GM23248 (cell line): Measurements from ENCODE around the gene TRIM17. TPM values are rescaled to one million over a fixed set of nuclear protein-coding genes. Genes with fewer than 3 reads are reported as not detected.
A peak's percentile ranks its signal among the peaks of the same experiment; 100 is the strongest.

ENCODE experiments used
- DNase-seq: peaks from one replicate; pipeline ENCODE4 v3.0.0-alpha.2; 2015
- H2AFZ ChIP-seq: fragments of 200-600 bp; sonication (generic); 2 replicates; pipeline ENCODE4 v1.6.1; 2016; ENCODE audit warnings: antibody characterized with exemption
- H3F3A ChIP-seq: fragments of 200-600 bp; sonication (generic); 2 replicates; pipeline ENCODE4 v1.6.1; 2016; ENCODE audit warnings: mild to moderate bottlenecking, antibody characterized with exemption, mixed run types; ENCODE audit not compliant: insufficient read depth
- H3K27ac ChIP-seq: fragments of 200-600 bp; sonication (generic); 2 replicates; pipeline ENCODE4 v1.5.1; 2016; ENCODE audit warnings: mild to moderate bottlenecking
- H3K27me3 ChIP-seq: fragments of 200-600 bp; sonication (generic); replicated peaks from 2 replicates; pipeline ENCODE4 v1.6.1; 2016; ENCODE audit warnings: mild to moderate bottlenecking; ENCODE audit not compliant: insufficient read depth
- H3K36me3 ChIP-seq: fragments of 200-600 bp; sonication (generic); 2 replicates; pipeline ENCODE4 v1.6.1; 2016; ENCODE audit warnings: low read depth, mild to moderate bottlenecking
- H3K4me1 ChIP-seq: fragments of 200-600 bp; sonication (generic); 2 replicates; pipeline ENCODE4 v1.6.1; 2016; ENCODE audit warnings: mild to moderate bottlenecking; ENCODE audit not compliant: insufficient read depth
- H3K4me2 ChIP-seq: fragments of 200-600 bp; sonication (generic); one replicate; pipeline ENCODE4 v1.6.1; 2016; ENCODE audit warnings: mild to moderate bottlenecking; ENCODE audit not compliant: unreplicated experiment
- H3K4me3 ChIP-seq: fragments of 200-600 bp; sonication (generic); 2 replicates; pipeline ENCODE4 v1.5.1; 2016; ENCODE audit warnings: mild to moderate bottlenecking
- H3K79me2 ChIP-seq: fragments of 200-600 bp; sonication (generic); 2 replicates; pipeline ENCODE4 v1.6.1; 2016; ENCODE audit warnings: mild to moderate bottlenecking; ENCODE audit not compliant: insufficient read depth
- H3K9ac ChIP-seq: fragments of 200-600 bp; sonication (generic); 2 replicates; pipeline ENCODE4 v1.6.1; 2016; ENCODE audit warnings: mild to moderate bottlenecking
- H3K9me2 ChIP-seq: fragments of 200-600 bp; sonication (generic); 2 replicates; pipeline ENCODE4 v1.6.1; 2016; ENCODE audit warnings: mixed run types, mild to moderate bottlenecking, moderate library complexity; ENCODE audit not compliant: insufficient read depth
- H3K9me3 ChIP-seq: fragments of 200-600 bp; sonication (generic); one replicate; pipeline ENCODE4 v1.6.1; 2017; ENCODE audit warnings: low read depth
- H4K20me1 ChIP-seq: fragments of 200-600 bp; sonication (generic); 2 replicates; pipeline ENCODE4 v1.6.0; 2016; ENCODE audit not compliant: insufficient read depth
- EZH2 ChIP-seq: fragments of 200-600 bp; sonication (generic); IDR thresholded peaks from 2 replicates; pipeline ENCODE4 v1.6.1; 2018; ENCODE audit warnings: antibody characterized with exemption, mild to moderate bottlenecking; ENCODE audit not compliant: insufficient read depth, poor library complexity, severe bottlenecking
- EZH2phosphoT487 ChIP-seq: fragments of 200-600 bp; sonication (generic); IDR thresholded peaks from 2 replicates; pipeline ENCODE4 v1.6.1; 2018; ENCODE audit warnings: antibody characterized with exemption, moderate library complexity, mild to moderate bottlenecking, low read depth; ENCODE audit not compliant: insufficient read depth
- WGBS, 2 experiments: methylation state at CpG; one replicate each; pipeline ENCODE4 v1.1.6; 2015 to 2017; ENCODE audit warnings: low lambda C conversion rate in 2 of 2, low coverage in 1 of 2; ENCODE audit errors: missing lambda C conversion rate in 2 of 2; 5-methylcytosine and 5-hydroxymethylcytosine counted together
- in situ Hi-C: fragments of 300-500 bp; cut with MboI; formaldehyde crosslinking; loops from 2 replicates; pipeline ENCODE4 v1.15.0; 2020
- polyA plus RNA-seq: library from polyadenylated mRNA; unstranded; fragments of >200 nt; fragmentation: Nextera tagmentation; extraction: Ambion mirVana; gene quantifications from 2 replicates; pipeline ENCODE4 v1.2.1, GENCODE V29; 2016
- total RNA-seq: library from RNA; depleted of rRNA; stranded (reverse); fragments of >200 nt; shearing (Covaris generic); gene quantifications from 2 replicates; pipeline ENCODE4 v1.2.3, GENCODE V29; 2014

TRIM17 gene
- total and polyA plus RNA-seq, 2 experiments from 2014 or later = 0.26 TPM; not detected in 1

DNA sequence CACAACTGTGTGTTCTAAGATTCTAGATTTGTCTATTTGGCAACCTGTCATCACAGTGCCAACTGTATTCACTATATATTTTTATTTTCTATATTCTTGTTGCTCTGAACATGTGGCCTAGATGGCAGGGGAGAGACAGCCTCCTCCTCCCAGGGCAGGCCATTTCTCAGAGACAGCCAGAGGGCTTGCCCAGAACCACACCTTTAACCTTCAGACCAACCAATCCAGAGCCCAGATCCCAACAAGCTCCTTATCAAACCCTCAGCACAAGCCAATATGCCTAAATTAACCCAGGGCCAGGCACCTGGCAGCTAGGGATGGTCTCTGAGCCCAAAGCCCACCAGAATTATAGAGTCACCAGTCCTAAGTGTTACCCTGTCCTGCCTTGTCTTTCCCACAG, 29.3 kb downstream of the TRIM17 start:
- Histone ChIP-seq H3K79me2 (no peaks in the 10 kb centered on the region), H3K27me3 (no peaks in the 10 kb centered on the region), H2AFZ (no peak overlapping the region), H3K9me2 (no peaks in the 10 kb centered on the region), H3K4me1 (no peaks in the 10 kb centered on the region), H3K4me2 (no peak overlapping the region), H3F3A (no peaks in the 10 kb centered on the region), H3K4me3 (no peak overlapping the region), H4K20me1 (no peaks in the 10 kb centered on the region), H3K9me3 (no peaks in the 10 kb centered on the region), H3K36me3 (no peaks in the 10 kb centered on the region), H3K27ac (no peak overlapping the region), H3K9ac (no peak overlapping the region)
- DNase-seq = no peak
- TF ChIP-seq EZH2phosphoT487 = no peak
- TF ChIP-seq EZH2 = no peak
- in situ Hi-C loops = no loop called here

DNA sequence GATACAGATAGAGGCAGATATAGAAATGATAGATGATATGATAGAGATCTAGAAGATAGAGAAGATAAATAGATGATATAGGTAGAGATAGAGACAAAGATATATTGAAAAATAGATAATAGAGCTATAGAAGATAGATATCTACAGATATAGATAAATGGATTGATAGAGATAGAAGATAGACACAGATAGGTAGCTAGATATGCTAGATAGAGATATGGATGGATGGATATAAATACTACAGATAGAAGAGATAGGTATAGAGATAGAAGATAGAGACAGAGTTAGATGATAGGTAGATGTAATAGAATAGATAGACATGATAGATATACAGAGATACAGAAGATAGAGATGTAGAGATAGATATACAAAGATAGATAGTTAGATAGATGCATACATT, 31.4 kb downstream of the TRIM17 start:
- no peak for DNase-seq
- in situ Hi-C loops = no loop called here
- Histone ChIP-seq H3F3A (no peaks in the 10 kb centered on the region), H3K9me2 (no peaks in the 10 kb centered on the region), H3K36me3 (no peaks in the 10 kb centered on the region), H3K9me3 (no peaks in the 10 kb centered on the region), H3K4me2 (no peak overlapping the region), H3K79me2 (no peaks in the 10 kb centered on the region), H2AFZ (no peak overlapping the region), H3K27me3 (no peaks in the 10 kb centered on the region), H3K4me1 (no peaks in the 10 kb centered on the region), H3K27ac (no peak overlapping the region), H3K4me3 (no peak overlapping the region), H4K20me1 (no peaks in the 10 kb centered on the region), H3K9ac (no peak overlapping the region)
- TF ChIP-seq EZH2phosphoT487 (no peak), EZH2 (no peak)

DNA sequence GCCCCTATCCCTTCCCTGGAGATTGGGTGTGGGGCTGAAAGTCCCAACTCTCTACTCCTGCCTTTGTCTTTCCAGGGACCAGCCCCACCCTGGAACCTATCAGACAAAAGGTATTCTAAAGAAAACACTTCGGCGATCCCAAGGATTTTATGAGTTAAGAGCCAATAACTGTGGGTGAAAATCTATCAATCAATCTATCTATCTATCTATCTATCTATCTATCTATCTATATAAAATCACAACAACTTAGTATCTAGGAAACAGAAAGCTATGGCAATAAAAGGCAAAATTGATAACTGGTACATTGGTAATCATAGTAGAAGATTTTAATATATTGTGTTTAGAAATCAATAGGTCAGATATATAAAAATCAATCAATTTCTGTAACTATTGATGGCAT, 32.9 kb downstream of the TRIM17 start:
- DNase-seq = no peak
- Histone ChIP-seq H3K4me2 (no peak overlapping the region), H3K27ac (no peak overlapping the region), H3K9ac (no peak overlapping the region), H3K4me1 (no peaks in the 10 kb centered on the region), H3K9me2 (no peaks in the 10 kb centered on the region), H4K20me1 (no peaks in the 10 kb centered on the region), H3K36me3 (no peaks in the 10 kb centered on the region), H3F3A (no peaks in the 10 kb centered on the region), H3K27me3 (no peaks in the 10 kb centered on the region), H3K79me2 (no peaks in the 10 kb centered on the region), H2AFZ (no peak overlapping the region), H3K9me3 (no peaks in the 10 kb centered on the region), H3K4me3 (no peak overlapping the region)
- WGBS, 2 experiments = 93 to 100% methylated on average over 2 of the region's 2 CpGs
- TF ChIP-seq EZH2 (no peak), EZH2phosphoT487 (no peak)
- in situ Hi-C loops = no loop called here

DNA sequence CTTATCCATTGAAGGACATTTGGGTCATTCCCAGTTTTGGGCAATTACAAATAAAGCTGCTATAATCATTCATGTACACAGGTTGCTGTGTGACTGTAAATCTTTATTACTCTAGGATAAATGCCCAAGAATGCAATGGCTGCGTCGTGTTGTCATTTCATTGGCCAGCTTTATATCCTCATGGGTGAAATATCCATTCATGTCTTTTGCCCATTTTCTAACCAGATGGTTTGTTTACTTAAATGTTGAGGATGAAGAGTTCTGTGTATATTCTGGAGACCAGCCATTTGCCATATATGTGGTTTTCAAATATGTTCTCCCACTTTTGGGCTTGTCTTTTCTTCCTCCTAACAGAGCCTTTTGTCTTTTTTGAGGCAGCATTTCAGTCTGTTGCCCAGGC, 35.3 kb downstream of the TRIM17 start:
- H3K4me2 ChIP-seq = no peak overlapping the region
- H3F3A ChIP-seq = no peaks in the 10 kb centered on the region
- H3K4me3 ChIP-seq = no peak overlapping the region
- no peaks in the 10 kb centered on the region for H3K36me3 ChIP-seq
- no peaks in the 10 kb centered on the region for H3K79me2 ChIP-seq
- H2AFZ ChIP-seq = no peak overlapping the region
- 46 to 54% methylated on average over 2 of the region's 2 CpGs for WGBS, 2 experiments
- no peaks in the 10 kb centered on the region for H4K20me1 ChIP-seq
- no peaks in the 10 kb centered on the region for H3K27me3 ChIP-seq
- H3K9ac ChIP-seq = no peak overlapping the region
- H3K9me3 ChIP-seq = no peaks in the 10 kb centered on the region
- in situ Hi-C loops = no loop called here
- H3K27ac ChIP-seq = no peak overlapping the region
- no peak for DNase-seq
- TF ChIP-seq EZH2phosphoT487 (no peak), EZH2 (no peak)
- H3K4me1 ChIP-seq = no peaks in the 10 kb centered on the region
- H3K9me2 ChIP-seq = no peaks in the 10 kb centered on the region

DNA sequence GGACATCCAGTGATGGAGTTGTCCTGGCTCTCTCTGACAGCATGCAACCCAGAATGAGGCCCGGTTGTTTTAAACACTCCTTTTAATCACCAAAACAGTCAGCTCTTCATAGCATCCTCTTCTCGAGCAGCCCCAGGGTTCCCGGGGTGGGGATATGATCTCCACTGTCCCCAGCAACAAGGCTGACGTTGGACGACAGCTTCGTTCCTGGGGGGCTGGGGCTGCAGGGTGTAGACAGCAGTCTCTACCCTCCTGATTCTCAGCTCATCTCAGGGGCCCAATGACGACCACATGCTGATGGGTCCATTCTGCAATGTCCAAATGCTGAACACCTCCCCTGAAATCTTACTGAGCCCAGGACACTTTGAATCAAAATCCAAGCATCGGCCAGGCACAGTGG, 37.0 kb downstream of the TRIM17 start:
- Histone ChIP-seq H3F3A (no peaks in the 10 kb centered on the region), H3K4me1 (no peaks in the 10 kb centered on the region), H3K27me3 (no peaks in the 10 kb centered on the region), H3K79me2 (no peaks in the 10 kb centered on the region), H2AFZ (no peak overlapping the region), H3K4me3 (no peak overlapping the region), H3K9me2 (no peaks in the 10 kb centered on the region), H4K20me1 (no peaks in the 10 kb centered on the region), H3K9ac (no peak overlapping the region), H3K27ac (no peak overlapping the region), H3K36me3 (no peaks in the 10 kb centered on the region), H3K9me3 (no peaks in the 10 kb centered on the region), H3K4me2 (peak overlapping the region; percentile 78)
- no peak for TF ChIP-seq EZH2phosphoT487
- TF ChIP-seq EZH2 = no peak
- DNase-seq = no peak
- in situ Hi-C loops = no loop called here
- 71 to 78% methylated on average over 8 of the region's 8 CpGs for WGBS, 2 experiments
